ENCODE measurements around the gene MAP3K10. TPM values are rescaled to one million over a fixed set of nuclear protein-coding genes. Genes with fewer than 3 reads are reported as not detected.
A peak's percentile ranks its signal among the peaks of the same experiment; 100 is the strongest.

Gene MAP3K10
- total RNA-seq, 1 donor from 2014 or later, result 31.4 TPM

- no peak for TF ChIP-seq CTCF (IDR thresholded peaks at IDR 0.05; ENCODE audit: unreplicated experiment)
- peak overlapping the region; percentile 1 for H3K27ac Mint-ChIP-seq
- peaks cover 49% of the 10 kb centered on the region for H3K27me3 Mint-ChIP-seq (ENCODE audit: low read depth)
These were observed 34.4 kb downstream of the MAP3K10 start for GRCh38 chr19:40225440-40226305.

GRCh38 chr19:40228346-40228745 is 37.1 kb downstream of the MAP3K10 start:
- Mint-ChIP-seq H3K4me3 (no peak overlapping the region), H3K27me3 (ENCODE audit: low read depth) (peaks cover 31% of the 10 kb centered on the region), H3K36me3 (no peaks in the 10 kb centered on the region)

More at GRCh38 chr19:40225440-40226305, 34.4 kb downstream of the MAP3K10 start:
- Mint-ChIP-seq H3K4me1 (peaks cover 2% of the 10 kb centered on the region), H3K9me3 (peaks cover 5% of the 10 kb centered on the region), H3K4me3 (no peak overlapping the region), H3K36me3 (no peaks in the 10 kb centered on the region)
- DNase-seq (ENCODE audit: low spot score in 2 of 2, unreplicated experiment in 2 of 2), result no peak

GRCh38 chr19:40228863-40229262 is 37.6 kb downstream of the MAP3K10 start:
- Mint-ChIP-seq H3K27me3 (ENCODE audit: low read depth) (peaks cover 26% of the 10 kb centered on the region), H3K27ac (no peak overlapping the region), H3K4me1 (peaks cover 12% of the 10 kb centered on the region), H3K36me3 (no peaks in the 10 kb centered on the region), H3K9me3 (no peaks in the 10 kb centered on the region), H3K4me3 (no peak overlapping the region)
- no peak for TF ChIP-seq CTCF (IDR thresholded peaks at IDR 0.05; ENCODE audit: unreplicated experiment)
- no peak for DNase-seq (ENCODE audit: low spot score in 2 of 2, unreplicated experiment in 2 of 2)

More at GRCh38 chr19:40228346-40228745, 37.1 kb downstream of the MAP3K10 start:
- no peak overlapping the region for H3K27ac Mint-ChIP-seq
- TF ChIP-seq CTCF (IDR thresholded peaks at IDR 0.05; ENCODE audit: unreplicated experiment), result no peak
- H3K9me3 Mint-ChIP-seq, result no peaks in the 10 kb centered on the region
- no peak for DNase-seq (ENCODE audit: low spot score in 2 of 2, unreplicated experiment in 2 of 2)
- H3K4me1 Mint-ChIP-seq, result peaks cover 12% of the 10 kb centered on the region

- Mint-ChIP-seq H3K4me1 (peaks cover 12% of the 10 kb centered on the region), H3K9me3 (no peaks in the 10 kb centered on the region), H3K4me3 (no peak overlapping the region), H3K27me3 (ENCODE audit: low read depth) (peaks cover 20% of the 10 kb centered on the region), H3K27ac (no peak overlapping the region), H3K36me3 (peaks cover 4% of the 10 kb centered on the region)
- no peak for TF ChIP-seq CTCF (IDR thresholded peaks at IDR 0.05; ENCODE audit: unreplicated experiment)
- DNase-seq (ENCODE audit: low spot score in 2 of 2, unreplicated experiment in 2 of 2), result no peak
These were observed 38.3 kb downstream of the MAP3K10 start for GRCh38 chr19:40229484-40229883.

- H3K27ac Mint-ChIP-seq, result no peak overlapping the region
- H3K36me3 Mint-ChIP-seq, result peaks cover 4% of the 10 kb centered on the region
- TF ChIP-seq CTCF (IDR thresholded peaks at IDR 0.05; ENCODE audit: unreplicated experiment), result no peak
- no peaks in the 10 kb centered on the region for H3K9me3 Mint-ChIP-seq
- no peak for DNase-seq (ENCODE audit: low spot score in 2 of 2, unreplicated experiment in 2 of 2)
- H3K4me1 Mint-ChIP-seq, result peaks cover 12% of the 10 kb centered on the region
- peaks cover 15% of the 10 kb centered on the region for H3K27me3 Mint-ChIP-seq (ENCODE audit: low read depth)
- H3K4me3 Mint-ChIP-seq, result no peak overlapping the region
These were observed 38.7 kb downstream of the MAP3K10 start for GRCh38 chr19:40229926-40230417.
